GM21717 (cell line): ENCODE measurements around the gene SLC25A27.
"Not testable (repeated sequence)": the region's sequence is repeated elsewhere in the genome, so short reads cannot be mapped to it uniquely, and the experiment has no call there.

Experiments used
- ATAC-seq: cut with Tn5 transposase; IDR thresholded peaks from one replicate; pipeline ENCODE4 v1.9.1; 2021; ENCODE audit warnings: mild to moderate bottlenecking, moderate library complexity; ENCODE audit not compliant: unreplicated experiment

The SLC25A27 gene, protein sequence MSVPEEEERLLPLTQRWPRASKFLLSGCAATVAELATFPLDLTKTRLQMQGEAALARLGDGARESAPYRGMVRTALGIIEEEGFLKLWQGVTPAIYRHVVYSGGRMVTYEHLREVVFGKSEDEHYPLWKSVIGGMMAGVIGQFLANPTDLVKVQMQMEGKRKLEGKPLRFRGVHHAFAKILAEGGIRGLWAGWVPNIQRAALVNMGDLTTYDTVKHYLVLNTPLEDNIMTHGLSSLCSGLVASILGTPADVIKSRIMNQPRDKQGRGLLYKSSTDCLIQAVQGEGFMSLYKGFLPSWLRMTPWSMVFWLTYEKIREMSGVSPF

GRCh38 chr6:46652603-46653438 lies at the start of gene SLC25A27, which contains the start of gene CYP39A1:
TSS of gene SLC25A27 (plus strand) at chr6:46652975. CDS start at chr6:46653193, 218 bp downstream.
TSS of gene CYP39A1 (minus strand) at chr6:46652818. CDS start at chr6:46652582, 236 bp downstream.
- ATAC-seq: peak; percentile 100

- no peak for ATAC-seq
Observed at GRCh38 chr6:46605091-46605797, 47.5 kb upstream of the SLC25A27 start.

GRCh38 chr6:46606338-46606737 lies 46.4 kb upstream of the SLC25A27 start:
- no peak for ATAC-seq

GRCh38 chr6:46610862-46611553 lies 41.8 kb upstream of the SLC25A27 start:
- no peak for ATAC-seq

- ATAC-seq: no peak
Observed at GRCh38 chr6:46612645-46613044, 40.1 kb upstream of the SLC25A27 start.

DNA sequence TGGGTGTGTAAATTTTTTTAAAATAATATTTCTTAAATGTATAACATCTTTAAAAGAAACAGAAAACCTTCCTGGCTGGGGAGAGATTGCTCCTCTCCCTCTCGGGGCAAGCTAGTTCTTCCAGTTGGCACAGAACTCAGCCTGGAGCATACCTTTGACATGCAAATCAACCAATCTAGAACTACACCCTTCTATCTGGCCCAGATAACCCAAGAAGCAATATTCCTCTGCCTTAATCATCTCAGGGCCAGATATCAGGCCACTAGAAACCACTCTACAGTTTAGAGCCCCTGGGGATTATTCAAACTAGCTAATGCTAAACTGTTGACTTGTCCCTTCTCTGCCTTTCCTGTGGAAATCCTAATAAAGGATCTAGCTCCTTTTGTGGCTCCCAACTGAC lies 34.0 kb upstream of the SLC25A27 start:
- ATAC-seq: no peak

DNA sequence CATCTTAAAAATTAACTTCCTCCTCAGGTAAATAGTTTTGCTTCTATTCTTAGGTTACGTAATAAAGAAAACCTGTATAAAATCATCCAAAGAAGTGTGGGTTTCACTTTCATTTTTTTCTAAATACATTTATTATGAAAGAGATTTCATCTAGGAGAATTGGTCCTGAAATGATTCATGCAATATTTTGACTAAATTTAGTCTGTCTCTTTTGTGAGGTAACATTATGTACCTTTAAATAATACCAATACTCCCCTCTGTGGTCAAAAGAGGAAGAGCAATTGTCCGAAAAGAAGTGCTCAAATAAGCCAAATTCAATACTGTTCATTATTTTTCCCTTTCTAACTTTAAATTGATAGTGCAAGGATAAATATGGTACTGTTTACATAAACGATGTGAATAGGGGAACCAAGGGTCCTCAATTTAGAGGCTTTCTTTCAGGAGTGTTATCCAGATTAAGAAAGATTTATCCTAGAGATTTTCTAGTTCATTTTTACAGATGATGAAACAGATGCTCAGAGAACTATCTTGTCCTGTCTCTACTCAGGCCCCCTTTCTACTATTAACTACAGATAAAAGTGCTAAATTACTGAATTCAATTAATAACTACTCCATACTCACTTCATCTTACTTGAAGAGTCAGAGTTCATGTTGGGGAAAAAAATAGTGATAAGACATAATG lies 26.4 kb upstream of the SLC25A27 start:
- peak; percentile 86 for ATAC-seq

DNA sequence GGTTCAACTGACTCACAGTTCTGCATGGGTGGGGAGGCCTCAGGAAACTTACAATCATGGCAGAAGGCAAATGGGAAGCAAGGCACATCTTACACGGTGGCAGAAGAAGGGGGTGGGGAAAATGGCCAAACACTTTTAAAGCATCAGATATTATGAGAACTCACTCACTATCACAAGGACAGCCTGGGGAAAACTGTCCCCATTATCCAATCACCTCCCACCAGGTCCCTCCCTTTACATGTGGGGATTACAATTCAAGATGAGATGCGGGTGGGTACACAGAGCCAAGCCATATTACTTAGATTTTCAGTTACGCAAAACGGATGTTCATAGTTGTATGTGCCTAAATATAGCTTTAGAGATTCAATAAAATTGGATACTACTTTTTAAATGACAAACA lies 25.8 kb upstream of the SLC25A27 start:
- ATAC-seq: no peak

DNA sequence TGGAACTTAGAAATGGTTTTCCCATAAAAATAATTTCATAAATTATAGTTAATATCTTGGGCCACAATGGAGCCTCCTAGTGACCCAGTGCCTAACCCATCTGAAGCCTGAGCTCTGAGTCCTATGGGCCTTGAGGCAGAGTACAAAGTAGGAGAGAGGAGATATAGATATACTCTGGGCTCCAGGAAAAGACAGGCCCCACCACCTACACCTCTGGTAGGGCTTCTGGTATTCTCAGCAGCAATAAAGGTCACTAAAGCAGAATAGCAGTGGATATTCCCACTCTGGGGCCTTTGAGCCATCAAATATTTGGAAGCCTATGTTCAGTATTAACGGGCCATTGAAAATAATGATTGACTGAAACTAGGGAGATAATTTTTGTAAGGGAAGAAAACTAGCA lies 24.3 kb upstream of the SLC25A27 start:
- no peak for ATAC-seq

DNA sequence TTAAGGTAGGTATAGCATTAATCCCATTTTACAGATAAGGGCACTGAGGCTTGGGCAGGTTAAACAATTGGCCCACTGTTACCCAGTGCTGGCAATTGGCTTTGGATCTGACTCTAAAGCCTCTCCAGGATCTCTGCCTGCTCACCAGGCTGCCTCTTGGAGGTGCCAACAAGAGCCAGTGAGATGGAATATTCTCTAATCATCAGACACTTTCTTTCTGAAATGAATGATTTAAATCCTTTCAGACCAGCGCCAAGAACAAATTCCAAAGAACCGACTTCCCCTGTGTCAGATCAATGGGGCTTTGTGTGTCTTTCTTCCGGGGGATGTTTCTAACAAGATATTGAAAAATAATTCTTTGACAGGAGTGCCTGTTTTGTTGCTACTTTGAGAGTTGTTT lies 23.8 kb upstream of the SLC25A27 start:
- ATAC-seq: no peak

- no peak for ATAC-seq
Observed at GRCh38 chr6:46629691-46630090, 23.1 kb upstream of the SLC25A27 start.

- ATAC-seq: no peak
Observed at GRCh38 chr6:46632053-46632452, 20.7 kb upstream of the SLC25A27 start.

- ATAC-seq: no peak
Observed at GRCh38 chr6:46635462-46635861, 17.3 kb upstream of the SLC25A27 start.

- no peak for ATAC-seq
Observed at GRCh38 chr6:46637145-46637544, 15.6 kb upstream of the SLC25A27 start.

GRCh38 chr6:46637933-46638332 lies 14.8 kb upstream of the SLC25A27 start:
- no peak for ATAC-seq

DNA sequence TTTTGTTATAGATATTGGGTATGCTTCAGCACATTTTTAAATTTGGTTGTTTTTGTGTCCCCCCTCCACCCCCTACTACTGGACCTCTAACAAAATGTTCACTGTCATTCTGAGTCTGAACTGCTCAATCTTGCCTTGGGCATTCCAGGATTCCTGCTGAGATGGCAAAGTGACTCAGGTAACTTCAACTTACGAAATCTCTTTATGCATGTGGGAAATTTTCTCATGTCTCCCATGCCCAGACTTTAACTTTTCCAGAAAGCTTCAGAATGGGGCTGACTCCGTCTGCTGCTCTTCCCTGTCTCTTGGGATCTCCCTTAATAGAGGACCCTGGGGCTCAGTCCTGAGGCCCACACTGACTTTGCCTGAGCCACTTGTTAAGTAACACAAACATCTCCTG lies 14.1 kb upstream of the SLC25A27 start:
- no peak for ATAC-seq

DNA sequence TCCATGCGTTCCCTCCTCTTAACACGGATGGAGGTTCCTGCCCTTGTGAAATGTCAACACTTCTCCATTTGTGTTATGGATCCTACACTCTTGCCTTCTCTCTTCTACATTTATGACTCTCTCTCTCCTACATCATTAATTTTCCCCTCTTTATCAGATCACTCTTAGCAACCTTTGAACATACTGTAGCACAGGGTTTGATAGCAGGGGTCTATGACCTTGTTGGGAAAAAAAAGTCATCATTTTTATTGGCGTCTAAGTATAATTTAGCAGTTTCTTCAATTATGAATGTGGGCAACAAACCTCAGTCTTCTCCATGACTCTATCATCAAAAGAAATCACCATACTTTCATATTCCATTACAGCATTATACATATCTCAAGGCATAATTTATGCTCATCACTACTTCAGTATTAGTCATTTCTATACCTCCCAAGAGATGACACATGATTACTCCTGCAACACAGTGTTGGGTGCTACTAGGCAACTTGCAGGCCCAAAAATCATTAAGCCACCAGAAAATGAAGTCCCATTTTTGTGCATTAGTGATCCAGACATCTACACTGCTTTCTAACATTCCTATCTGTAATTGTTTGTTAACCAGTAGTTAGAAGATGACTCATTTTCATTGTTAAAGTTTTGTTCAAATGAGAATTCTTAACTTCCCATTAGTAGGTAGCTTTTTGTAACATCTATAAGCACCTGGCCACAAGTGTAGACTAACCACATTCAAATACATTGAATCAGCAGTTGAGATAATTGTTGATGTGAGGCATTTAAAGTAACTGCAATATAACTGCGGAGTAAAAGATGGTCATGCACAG lies 9.6 kb upstream of the SLC25A27 start:
- ATAC-seq: no peak

- ATAC-seq: no peak
Observed at GRCh38 chr6:46645265-46645664, 7.5 kb upstream of the SLC25A27 start.

DNA sequence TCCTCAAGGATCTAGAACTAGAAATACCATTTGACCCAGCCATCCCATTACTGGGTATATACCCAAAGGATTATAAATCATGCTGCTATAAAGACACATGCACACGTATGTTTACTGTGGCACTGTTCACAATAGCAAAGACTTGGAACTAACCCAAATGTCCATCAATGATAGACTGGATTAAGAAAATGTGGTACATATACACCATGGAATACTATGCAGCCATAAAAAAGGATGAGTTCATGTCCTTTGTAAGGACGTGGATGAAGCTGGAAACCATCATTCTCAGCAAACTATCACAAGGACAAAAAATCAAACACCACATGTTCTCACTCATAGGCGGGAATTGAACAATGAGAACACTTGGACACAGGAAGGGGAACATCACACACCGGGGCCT lies 4.7 kb upstream of the SLC25A27 start:
- not testable (repeated sequence) for ATAC-seq
